ENCODE measurements around the gene FSTL3.
A peak's percentile ranks its signal among the peaks of the same experiment; 100 is the strongest.
"Not testable (repeated sequence)": the region's sequence is repeated elsewhere in the genome, so short reads cannot be mapped to it uniquely, and the experiment has no call there.

Gene FSTL3

GRCh38 chr19:662962-663681 is 13.1 kb upstream of the FSTL3 start, which contains the start of gene RNF126:
Gene RNF126, minus strand, starts transcription at chr19:663214. Its CDS starts 93 bp downstream, at chr19:663121.
- H3K27me3 ChIP-seq (ENCODE audit: insufficient read depth, low read depth, severe bottlenecking): no peaks in the 10 kb centered on the region

GRCh38 chr19:663682-664117 is 12.5 kb upstream of the FSTL3 start:
- H3K27me3 ChIP-seq (ENCODE audit: insufficient read depth, low read depth, severe bottlenecking): no peaks in the 10 kb centered on the region
- TF ChIP-seq CTCF (IDR thresholded peaks at IDR 0.05; ENCODE audit: low read depth, low read length): no peak
- DNase-seq: no peak
- H3K9me3 ChIP-seq (ENCODE audit: severe bottlenecking): peaks cover 19% of the 10 kb centered on the region
- peak overlapping the region; percentile 49 for H3K27ac ChIP-seq
- H3K36me3 ChIP-seq: peaks cover 11% of the 10 kb centered on the region
- peak overlapping the region; percentile 26 for H3K4me3 ChIP-seq (ENCODE audit: low read depth, low read length)

More at GRCh38 chr19:662962-663681, 13.1 kb upstream of the FSTL3 start, which contains the start of gene RNF126:
- Histone ChIP-seq H3K36me3 (peaks cover 17% of the 10 kb centered on the region), H3K27ac (peak within 1 kb of the TSS; percentile 93), H3K4me3 (ENCODE audit: low read depth, low read length) (peak within 1 kb of the TSS; percentile 82), H3K9me3 (ENCODE audit: severe bottlenecking) (peaks cover 14% of the 10 kb centered on the region)
- no peak for TF ChIP-seq CTCF (IDR thresholded peaks at IDR 0.05; ENCODE audit: low read depth, low read length)
- DNase-seq: peak; percentile 89

- no peak overlapping the region for H3K27ac ChIP-seq
- H3K4me3 ChIP-seq (ENCODE audit: low read depth, low read length): no peak overlapping the region
- no peaks in the 10 kb centered on the region for H3K27me3 ChIP-seq (ENCODE audit: insufficient read depth, low read depth, severe bottlenecking)
- peaks cover 7% of the 10 kb centered on the region for H3K36me3 ChIP-seq
- peak; percentile 98 for TF ChIP-seq CTCF (IDR thresholded peaks at IDR 0.05; ENCODE audit: low read depth, low read length)
- H3K9me3 ChIP-seq (ENCODE audit: severe bottlenecking): peaks cover 26% of the 10 kb centered on the region
- peak; percentile 92 for DNase-seq
Observed at GRCh38 chr19:664913-665443, 11.2 kb upstream of the FSTL3 start.

- not testable (repeated sequence) for H3K27me3 ChIP-seq (ENCODE audit: insufficient read depth, low read depth, severe bottlenecking); H3K36me3 ChIP-seq; H3K4me3 ChIP-seq (ENCODE audit: low read depth, low read length); DNase-seq; H3K27ac ChIP-seq
- peaks cover 28% of the 10 kb centered on the region for H3K9me3 ChIP-seq (ENCODE audit: severe bottlenecking)
Observed at GRCh38 chr19:666985-667573, 9.1 kb upstream of the FSTL3 start.

GRCh38 chr19:668675-669434 is 7.3 kb upstream of the FSTL3 start:
- H3K4me3 ChIP-seq (ENCODE audit: low read depth, low read length); H3K36me3 ChIP-seq; DNase-seq; H3K27ac ChIP-seq; H3K27me3 ChIP-seq (ENCODE audit: insufficient read depth, low read depth, severe bottlenecking): not testable (repeated sequence)
- peaks cover 24% of the 10 kb centered on the region for H3K9me3 ChIP-seq (ENCODE audit: severe bottlenecking)

GRCh38 chr19:670609-671075 is 5.5 kb upstream of the FSTL3 start:
- DNase-seq: no peak
- Histone ChIP-seq H3K9me3 (ENCODE audit: severe bottlenecking) (peaks cover 24% of the 10 kb centered on the region), H3K27me3 (ENCODE audit: insufficient read depth, low read depth, severe bottlenecking) (peaks cover 6% of the 10 kb centered on the region), H3K27ac (no peak overlapping the region), H3K36me3 (no peaks in the 10 kb centered on the region), H3K4me3 (ENCODE audit: low read depth, low read length) (no peak overlapping the region)
- peak; percentile 32 for TF ChIP-seq CTCF (IDR thresholded peaks at IDR 0.05; ENCODE audit: low read depth, low read length)
